Measurements from ENCODE around the gene GAST. TPM values are rescaled to one million over a fixed set of nuclear protein-coding genes. Genes with fewer than 3 reads are reported as not detected.

GAST gene
- total RNA-seq, 1 experiment from 2014 or later, result not detected

GRCh38 chr17:41758601-41759000 lies 46.5 kb downstream of the GAST start:
- Histone ChIP-seq H3K9me3 (ENCODE audit: control insufficient read depth, low read depth, low read length) (no peaks in the 10 kb centered on the region), H2BK20ac (ENCODE audit: low read depth, low read length, poor library complexity, severe bottlenecking) (no peak overlapping the region), H4K91ac (ENCODE audit: insufficient read length, low read depth, low read length) (no peak overlapping the region), H3T11ph (ENCODE audit: low read length) (no peak overlapping the region), H3K27ac (ENCODE audit: insufficient read length, low read depth, low read length) (no peak overlapping the region), H4K8ac (replicated peaks; ENCODE audit: insufficient read length, low read depth, low read length) (no peak overlapping the region), H2BK120ac (ENCODE audit: low read depth, low read length, poor library complexity, severe bottlenecking) (no peak overlapping the region), H2AFZ (ENCODE audit: low read length) (no peak overlapping the region), H3K18ac (ENCODE audit: insufficient read length, low read depth, low read length) (no peak overlapping the region), H3K79me1 (ENCODE audit: insufficient read depth, low read depth, low read length, poor library complexity, severe bottlenecking) (no peaks in the 10 kb centered on the region), H3K23ac (ENCODE audit: insufficient read length, low read depth, low read length) (no peak overlapping the region), H3K4ac (ENCODE audit: low read depth, low read length) (no peak overlapping the region), H2BK5ac (ENCODE audit: insufficient read length, low read length) (no peak overlapping the region), H3K4me2 (ENCODE audit: insufficient read depth, insufficient read length, low read length) (no peak overlapping the region), H2BK15ac (ENCODE audit: low read depth, low read length) (no peak overlapping the region), H3K4me1 (ENCODE audit: insufficient read depth, low read length) (no peaks in the 10 kb centered on the region), H4K20me1 (ENCODE audit: control insufficient read depth, insufficient read depth, insufficient read length) (no peaks in the 10 kb centered on the region), H3K23me2 (ENCODE audit: insufficient read length, low read depth, low read length, poor library complexity, severe bottlenecking) (no peaks in the 10 kb centered on the region), H2AK5ac (ENCODE audit: insufficient read length, low read length) (no peak overlapping the region), H3K27me3 (ENCODE audit: insufficient read depth, low read length) (no peaks in the 10 kb centered on the region), H4K5ac (ENCODE audit: insufficient read length, low read depth, low read length) (no peak overlapping the region), H2BK12ac (ENCODE audit: insufficient read length, low read depth, low read length) (no peak overlapping the region), H3K14ac (ENCODE audit: insufficient read depth, low read length) (no peak overlapping the region), H3K56ac (ENCODE audit: insufficient read length, low read depth, low read length) (no peak overlapping the region), H3K9ac (ENCODE audit: extremely low read depth, insufficient read length, low read length) (no peak overlapping the region), H3K79me2 (ENCODE audit: insufficient read depth, low read length) (no peaks in the 10 kb centered on the region)
- no peak for DNase-seq
- peaks cover 53 to 85% (median 81%) of the 10 kb centered on the region in 3 experiments for H3K36me3 Mint-ChIP-seq (ENCODE audit: insufficient read depth in 1 of 3, low read depth in 3 of 3)
- no peaks in the 10 kb centered on the region for H3K9me3 Mint-ChIP-seq
- no peak for TF ChIP-seq CTCF (conservative IDR thresholded peaks at IDR 0.05)
- no CpG with 5 or more reads among the region's 9 CpGs for WGBS (ENCODE audit: extremely low coverage, insufficient read length, low lambda C conversion rate)
- H3K27me3 Mint-ChIP-seq (ENCODE audit: low read depth), result no peaks in the 10 kb centered on the region
- no peaks in the 10 kb centered on the region for H3K4me1 Mint-ChIP-seq
- no peak overlapping the region for H3K27ac Mint-ChIP-seq
- H3K4me3 Mint-ChIP-seq, result no peak overlapping the region
